GM19372 (cell line): ENCODE data around the gene ZNF529.
"Not testable (repeated sequence)": the region's sequence is repeated elsewhere in the genome, so short reads cannot be mapped to it uniquely, and the experiment has no call there.

ENCODE experiments used
- ATAC-seq: cut with Tn5 transposase; IDR thresholded peaks from one replicate; pipeline ENCODE4 v1.9.1; 2021; ENCODE audit warnings: mild to moderate bottlenecking, low read depth, moderate library complexity; ENCODE audit not compliant: unreplicated experiment

The ZNF529 gene

DNA sequence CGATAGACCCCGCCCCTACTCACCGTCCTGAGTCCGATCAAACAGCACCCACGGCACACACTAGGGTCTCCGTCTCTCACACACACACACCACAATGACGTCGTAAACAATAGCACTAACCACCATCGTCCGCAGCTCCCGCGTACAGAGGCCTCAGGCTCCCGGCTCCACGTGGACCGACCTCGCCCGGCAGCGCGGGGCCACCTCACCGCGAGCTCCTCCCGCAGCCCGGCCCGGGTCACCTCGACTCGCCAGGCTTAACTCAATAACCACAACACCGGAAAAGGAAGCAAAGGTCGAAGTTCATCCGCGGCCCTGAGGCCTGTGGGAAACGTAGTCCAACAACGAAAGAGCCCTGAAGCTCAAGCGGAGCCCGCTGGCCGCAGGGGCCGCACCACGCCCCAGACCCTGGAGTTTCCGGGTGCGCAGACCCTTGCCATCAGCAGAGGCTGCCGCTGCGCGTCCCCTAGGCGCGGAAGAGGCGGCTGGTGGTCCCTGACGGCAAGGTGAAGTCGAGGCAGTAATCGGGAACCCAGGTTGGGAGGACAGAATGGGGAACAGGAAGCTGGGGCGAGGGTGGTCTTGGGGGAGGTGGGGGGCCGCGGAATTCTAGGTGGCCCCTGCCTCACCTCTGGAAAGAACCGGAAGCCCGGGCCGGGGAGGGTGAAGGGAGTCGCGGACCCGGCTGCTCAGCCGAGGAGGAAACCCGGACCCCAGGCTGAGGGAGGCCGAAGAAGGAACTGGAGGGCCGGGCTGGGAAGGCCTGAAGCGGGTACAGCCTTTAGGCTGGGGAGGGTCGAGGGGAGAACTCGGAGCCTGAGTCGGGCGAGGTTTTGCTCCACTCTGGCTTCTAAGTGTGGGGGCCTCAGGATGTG is at the start of gene ZNF529:
Gene ZNF529 (minus strand): TSS at position 273 of the 875 bp plus-strand sequence. CDS start 946 bp downstream, outside the sequence.
- peak; percentile 90 for ATAC-seq

DNA sequence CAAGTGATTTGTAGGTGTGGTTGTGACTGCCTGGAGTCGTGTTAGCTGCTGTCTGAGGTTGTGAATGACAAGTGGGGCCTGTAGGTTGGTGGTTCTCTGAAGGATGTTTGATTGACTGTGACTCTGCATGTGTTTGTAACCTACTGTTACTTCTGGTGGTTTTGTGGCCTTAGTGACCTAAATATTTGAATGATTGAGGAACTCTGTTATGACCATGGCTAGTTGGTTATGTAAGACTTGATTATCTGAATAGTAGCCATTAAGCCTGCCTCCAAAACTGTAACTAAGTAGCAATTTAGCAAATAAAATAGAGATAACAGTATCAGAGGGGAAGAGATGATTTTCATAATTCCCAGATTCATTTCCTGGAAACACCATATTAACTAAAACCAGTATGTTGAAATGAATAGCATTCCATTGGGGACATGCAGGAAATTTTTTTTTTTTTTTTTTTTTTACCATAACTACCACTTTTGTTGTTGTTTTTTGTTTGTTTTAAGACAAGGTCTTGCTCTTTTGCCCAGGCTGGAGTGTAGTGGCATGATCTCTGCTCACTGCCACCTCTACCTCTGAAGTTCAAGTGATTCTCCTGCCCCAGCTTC is 32.9 kb upstream of the ZNF529 start:
- ATAC-seq = no peak

DNA sequence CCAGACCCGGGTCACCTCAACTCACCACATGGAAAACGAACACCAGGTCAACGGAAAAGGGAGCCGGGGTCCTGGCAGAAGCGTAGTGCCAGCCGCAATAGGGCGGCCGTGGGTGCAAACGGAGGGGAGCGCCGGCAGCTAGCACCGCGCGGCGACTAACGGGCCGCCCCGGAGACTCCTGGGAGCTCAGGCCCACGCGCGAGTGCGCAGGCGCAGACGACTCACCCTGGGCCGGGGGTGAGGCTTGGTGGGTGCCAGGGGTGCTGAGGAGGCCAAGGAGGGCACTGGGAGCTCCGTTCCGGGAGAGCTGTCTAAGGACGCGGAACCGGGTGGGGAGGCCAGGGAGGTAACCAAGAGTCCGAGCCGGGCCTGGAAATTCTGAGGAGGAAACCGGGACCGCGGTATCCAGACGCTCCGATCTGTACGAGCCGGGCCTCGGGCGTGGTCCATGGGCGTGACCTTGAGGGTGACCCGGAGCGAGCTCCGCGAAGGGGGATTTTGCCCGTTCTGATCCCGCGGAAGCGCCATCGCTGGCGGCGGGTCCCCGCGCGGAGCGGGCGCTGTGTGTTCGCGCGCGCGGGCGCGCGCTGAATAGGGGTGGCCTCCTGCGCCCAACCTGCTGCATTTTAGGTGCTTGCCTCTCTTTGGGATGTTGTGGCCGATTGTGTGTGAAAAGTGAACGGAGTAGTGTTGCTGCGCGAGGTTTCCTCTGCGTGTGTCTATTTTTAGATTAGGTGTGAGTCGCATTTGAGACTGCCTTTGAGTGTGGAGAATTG is 32.2 kb upstream of the ZNF529 start, which contains the start of gene ZNF382:
Gene ZNF382 (plus strand): TSS at position 213 of the 776 bp plus-strand sequence. CDS start 4,602 bp downstream, outside the sequence.
- ATAC-seq = peak; percentile 57

DNA sequence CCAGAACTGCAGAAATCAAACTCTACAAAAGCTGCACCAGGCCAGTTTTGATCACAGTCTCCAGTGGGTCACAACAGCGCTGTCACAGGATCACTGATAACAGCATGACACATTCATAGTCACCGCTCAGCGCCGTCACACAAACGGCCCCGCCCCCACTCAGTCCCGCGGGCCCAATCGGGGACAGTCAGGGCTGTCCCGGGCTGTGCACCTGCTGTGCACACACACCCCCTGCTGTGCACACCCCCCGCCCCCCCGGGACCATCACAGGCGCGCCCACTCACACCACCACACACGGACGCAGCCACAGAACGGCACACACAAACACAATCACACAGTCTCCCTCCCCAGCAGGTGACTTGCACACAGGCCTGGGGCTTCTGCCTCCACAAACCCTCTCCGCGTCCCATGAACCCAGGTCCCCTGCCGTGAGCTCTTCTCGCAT is 31.6 kb upstream of the ZNF529 start:
- ATAC-seq = peak; percentile 79

DNA sequence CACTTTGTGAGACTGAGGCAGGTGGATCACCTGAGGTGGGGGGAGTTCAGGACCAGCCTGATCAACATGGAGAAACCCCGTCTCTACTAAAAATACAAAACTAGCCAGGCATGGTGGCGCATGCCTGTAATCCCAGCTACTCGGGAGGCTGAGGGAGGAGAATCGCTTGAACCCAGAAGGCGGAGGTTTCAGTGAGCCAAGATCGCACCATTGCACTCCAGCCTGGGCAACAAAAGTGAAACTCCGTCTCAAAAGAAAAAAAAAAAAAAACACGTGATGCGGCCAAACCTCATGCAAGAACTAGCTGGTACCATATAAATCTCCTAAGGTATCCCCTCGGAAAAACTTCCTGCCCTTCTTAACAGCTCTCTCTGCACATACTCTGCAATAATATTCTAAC is 29.6 kb upstream of the ZNF529 start:
- ATAC-seq = not testable (repeated sequence)

DNA sequence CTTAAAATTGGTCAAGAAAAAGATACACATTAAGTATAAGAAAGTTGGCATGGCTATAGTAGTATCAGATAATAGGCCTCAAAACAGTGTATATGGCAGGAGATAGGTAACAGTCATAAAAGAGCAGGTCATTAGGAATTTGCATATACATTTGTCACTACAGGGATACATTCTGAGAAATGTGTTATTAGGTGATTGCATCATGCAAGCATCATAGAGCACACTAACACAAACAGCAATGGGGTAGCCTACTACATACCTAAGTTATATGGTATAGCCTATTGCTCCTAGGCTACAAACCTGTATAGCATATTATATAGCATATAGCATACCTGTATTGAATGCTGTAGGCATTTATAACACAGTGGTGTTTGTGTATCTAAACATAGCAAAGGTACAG is 6.2 kb upstream of the ZNF529 start:
- no peak for ATAC-seq

DNA sequence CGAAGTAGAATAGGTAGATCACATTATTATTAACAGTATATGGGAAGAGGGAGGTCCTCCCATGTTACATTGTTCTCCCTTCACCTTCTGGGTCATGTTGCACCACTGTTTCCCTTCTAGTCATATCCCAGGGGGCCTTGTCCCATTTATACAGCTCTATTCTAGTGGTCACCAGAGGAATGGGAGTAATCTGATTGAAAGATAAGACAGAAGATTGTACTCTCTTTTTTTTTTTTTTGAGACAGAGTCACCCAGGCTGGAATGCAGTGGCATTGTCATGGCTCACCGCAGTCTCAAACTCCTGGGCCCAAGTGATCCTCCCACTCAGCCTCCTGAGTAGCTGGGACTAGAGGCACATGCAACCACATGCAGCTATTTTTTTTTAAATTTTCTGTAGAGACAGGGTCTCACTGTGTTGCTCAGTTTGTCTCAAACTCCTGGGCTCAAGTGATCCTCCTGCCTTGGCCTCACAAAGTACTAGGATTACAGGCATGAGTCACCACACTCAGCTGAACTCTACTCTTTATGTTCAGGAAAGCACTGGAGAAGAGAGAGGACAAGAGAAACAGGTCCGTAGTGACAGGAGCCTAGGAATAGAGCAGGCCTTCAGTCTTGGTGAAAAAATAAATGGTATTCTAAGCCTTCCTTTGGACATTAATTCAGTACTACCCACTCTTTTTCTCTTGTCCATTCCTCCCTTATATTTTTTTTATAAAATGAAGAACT is 4.3 kb upstream of the ZNF529 start:
- ATAC-seq = no peak

DNA sequence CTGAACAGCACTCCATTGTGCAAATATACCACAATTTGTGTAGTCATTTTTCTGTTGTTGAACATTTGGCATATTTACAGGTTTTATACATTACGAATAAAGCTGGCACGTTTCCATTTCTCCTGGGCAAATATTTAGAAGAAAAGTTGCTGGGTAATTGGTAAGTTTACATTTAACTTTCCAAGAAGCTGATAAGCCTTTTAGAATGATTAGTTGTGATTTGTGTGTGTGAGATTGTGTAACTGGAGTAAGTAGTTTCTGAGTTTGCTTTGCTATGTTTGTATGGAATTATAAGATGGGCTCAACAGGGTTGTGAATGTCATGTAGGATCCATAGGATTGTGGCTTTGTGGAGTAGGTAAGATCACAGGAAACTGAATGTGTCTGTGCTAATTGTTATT is 1.6 kb upstream of the ZNF529 start:
- ATAC-seq = no peak

DNA sequence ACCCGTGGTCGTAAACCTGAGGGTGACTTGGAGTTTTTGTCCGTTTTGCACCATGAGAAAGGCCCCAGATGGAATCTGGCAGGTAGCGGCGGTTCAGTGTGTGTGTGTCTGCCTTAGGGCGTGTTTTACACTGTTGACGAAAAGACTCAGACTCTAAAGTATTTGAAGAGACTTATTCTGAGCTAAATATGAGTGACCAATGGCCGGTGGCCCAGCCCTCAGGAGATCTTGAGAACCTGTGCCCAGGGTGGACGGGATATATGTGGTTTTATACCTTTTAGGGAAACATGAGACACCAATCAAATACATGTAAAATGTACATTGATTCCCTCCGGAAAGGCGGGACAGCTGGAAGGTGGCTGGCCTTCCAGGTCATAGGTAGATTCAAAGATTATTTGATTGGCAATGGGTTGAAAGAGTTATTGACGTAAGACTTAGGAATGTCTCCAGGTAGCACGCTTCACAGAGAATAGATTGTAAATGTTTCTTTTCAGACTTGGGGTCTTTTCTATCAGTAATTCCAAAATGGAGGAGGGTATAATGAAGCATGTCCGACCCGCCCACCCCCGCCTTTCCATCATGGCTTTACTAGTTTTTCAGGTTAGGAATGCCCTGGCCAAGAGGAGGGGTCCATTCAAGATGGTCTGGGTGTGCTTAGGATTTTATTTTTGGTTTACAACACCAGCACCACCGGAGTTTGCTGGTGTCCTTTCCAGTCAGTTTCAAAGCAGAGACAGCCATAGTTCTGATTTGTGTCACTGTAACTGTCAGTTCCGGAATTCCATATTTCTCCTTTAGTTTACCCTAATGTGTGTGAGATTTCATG is 1.0 kb upstream of the ZNF529 start:
- no peak for ATAC-seq

DNA sequence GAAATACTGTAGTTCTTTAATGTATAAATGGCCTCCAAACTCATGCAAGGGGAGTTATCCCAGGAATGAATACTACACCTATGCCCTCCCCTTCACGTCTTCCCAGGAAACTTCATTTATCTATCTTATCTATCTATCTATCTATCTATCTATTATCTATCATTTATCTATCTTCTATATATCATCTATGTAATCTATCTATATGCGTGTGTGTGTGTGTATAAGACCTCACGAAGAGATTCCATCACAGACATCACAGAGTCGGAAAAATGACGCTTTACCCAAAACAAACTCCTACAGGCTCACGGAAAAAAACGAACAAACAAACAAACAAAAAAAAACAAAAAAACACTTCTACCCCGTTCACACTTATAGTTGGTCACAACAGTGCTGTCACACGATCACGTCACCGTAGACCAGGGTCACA is 486 bp downstream of the ZNF529 start:
- no peak for ATAC-seq

DNA sequence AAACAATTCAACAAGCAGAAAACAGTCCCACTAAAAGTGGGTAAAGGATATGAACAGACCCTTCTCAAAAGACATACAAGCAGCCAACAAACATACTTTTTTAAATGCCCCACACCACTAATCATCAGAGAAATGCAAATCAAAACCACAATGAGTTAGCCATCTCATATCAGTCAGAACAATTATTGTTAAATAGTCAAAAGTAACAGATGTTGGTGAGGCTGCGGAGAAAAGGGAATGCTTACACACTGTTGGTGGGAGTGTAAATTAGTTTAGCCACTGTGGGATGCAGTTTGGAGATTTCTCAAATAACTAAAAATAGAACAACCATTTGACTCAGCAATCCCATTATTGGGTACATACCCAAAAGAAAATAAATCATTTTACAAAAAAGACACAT is 8.7 kb downstream of the ZNF529 start:
- no peak for ATAC-seq

DNA sequence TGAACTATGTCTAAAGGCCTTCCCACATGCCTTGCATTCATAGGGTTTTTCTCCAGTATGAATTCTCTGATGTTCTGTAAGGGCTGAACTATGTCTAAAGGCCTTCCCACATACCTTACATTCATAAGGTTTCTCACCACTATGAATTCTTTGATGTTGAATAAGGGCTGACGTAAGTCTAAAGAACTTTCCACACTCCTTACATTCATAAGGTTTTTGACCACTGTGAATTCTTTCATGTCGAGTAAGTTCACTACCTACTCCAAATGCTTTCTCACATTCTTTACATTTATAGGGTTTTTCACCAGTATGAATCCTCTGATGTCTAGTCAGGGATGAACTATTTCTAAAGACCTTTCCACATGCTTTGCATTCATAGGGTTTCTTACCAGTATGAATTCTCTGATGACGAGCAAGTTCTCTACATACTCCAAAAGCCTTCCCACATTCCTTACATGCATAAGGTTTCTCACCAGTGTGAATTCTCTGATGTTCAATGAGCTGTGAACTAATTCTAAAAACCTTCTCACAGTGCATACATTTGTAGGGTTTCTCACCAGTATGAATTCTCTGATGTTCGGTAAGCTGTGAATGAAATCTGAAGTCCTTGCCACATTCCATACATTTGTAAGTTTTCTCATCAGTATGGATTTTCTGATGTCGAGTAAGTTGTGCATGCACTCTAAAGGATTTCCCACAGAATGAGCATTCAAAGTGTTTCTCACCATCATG is 25.9 kb downstream of the ZNF529 start:
- no peak for ATAC-seq

DNA sequence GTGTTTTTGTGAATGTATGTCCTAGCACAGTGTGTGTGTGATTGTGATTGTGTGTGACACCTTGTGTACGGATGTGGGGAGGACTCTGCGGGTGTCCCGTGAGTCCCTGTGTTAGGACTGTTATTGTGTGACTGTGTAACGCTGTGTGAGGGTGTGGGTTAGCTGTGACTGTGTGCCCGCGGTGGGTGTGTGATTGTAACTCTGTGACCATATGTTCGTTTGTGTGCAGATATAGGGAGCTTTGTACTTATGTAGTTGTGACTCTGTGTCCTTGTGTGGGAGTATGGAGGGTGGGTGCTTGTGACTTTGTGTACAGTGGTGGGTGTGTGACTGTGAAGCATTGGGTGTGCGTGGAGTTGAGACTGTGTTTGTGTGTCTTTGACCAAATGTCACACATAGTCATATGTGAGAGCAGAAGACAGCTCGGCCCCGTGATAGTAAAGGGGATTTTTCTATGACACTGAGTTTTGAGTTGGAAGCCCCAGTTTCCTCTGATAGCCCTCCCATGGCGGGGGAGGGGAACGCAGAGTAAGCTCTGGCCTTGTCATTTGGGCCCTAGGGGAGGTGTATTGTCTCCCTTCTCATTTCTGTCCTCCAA is 44.1 kb downstream of the ZNF529 start:
- ATAC-seq = peak; percentile 21

DNA sequence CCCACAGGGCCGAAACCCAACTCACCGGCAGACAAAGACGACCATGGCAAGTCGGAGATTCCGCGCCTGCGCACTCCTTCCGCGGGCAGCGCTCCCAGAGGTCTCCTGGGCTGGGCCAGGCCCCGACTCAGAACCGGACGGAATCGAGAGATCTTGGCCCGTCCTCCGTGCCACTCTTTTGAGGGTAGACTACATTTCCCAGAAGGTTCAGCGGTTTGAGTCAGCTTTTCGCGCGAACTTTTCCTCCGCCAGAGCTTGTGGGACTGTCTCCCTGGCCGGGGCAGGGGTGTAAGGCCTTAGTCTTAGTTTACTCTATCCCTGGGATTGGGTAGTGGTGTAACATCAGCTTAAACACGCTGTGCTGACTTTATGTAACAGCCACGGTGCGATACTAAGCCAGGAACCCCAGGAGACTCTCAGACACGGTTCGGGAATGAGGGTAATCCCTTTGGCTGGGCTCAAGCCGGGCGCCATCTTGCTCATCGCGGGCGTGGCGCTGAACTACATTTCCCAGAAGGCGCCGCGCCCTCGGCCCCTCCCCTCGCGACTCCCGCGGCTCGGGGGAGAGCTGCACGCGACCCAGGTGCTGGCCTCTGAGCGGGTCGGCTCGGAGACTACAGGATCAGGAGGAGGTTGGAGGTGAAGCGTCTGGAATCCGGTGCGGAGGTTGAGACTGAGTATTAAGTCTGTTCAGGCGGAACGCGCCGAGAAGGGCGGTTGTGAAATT is 44.7 kb downstream of the ZNF529 start, which contains the start of gene ZNF260:
Gene ZNF260 (minus strand): TSS at position 78 of the 727 bp plus-strand sequence. CDS start 13,033 bp downstream, outside the sequence.
- ATAC-seq = peak; percentile 85

DNA sequence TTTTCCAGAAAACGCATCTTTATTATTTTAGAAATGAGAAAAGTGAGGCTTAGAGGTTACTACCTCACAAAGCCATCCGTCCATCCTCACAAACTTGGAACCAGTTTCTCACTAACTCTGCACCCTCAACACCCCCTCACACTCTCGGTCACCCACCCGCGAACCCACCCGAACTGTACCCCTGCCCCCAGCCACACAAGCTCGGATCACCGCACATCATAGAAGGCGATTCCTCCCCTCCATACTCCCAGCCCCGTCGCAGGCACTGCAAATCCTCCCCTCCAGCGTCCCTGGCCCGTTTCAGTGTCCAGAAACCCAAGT is 45.3 kb downstream of the ZNF529 start:
- ATAC-seq = no peak

DNA sequence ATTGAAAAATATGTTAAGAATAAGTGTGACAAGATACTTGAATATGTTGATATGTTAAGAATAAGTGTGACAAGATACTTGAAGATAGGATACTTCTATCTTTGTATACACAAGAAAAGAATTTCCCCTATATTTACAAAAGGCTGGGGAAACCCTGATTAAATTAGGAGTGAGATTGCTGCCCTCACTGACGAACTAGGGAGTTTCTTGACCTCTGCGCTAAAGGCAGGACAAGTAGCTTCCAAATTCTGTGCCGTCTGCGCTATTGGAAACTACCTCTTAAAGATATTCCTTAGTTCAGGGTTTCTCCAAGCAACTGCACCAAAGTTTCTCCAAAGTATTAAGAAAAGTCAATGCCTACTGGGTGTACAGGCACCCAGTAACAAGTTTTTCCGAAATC is 45.8 kb downstream of the ZNF529 start:
- no peak for ATAC-seq

DNA sequence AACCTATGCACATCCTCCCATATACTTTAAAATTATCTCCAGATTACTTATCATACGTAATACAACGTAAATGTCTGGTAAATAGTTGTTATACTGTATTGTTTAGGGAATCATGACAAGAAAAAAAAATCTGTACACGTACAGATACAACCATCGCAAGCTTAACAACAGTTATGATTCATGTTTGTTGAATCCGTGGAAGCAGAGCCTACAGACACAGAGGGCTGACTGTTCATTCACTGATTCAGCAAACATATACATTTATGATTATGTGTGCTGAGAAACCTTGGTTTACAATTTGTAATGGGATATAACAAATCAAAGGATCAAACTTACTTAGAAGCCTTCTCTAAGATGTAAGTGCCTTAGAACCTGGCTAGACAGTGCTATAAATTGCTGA is 46.5 kb downstream of the ZNF529 start:
- no peak for ATAC-seq

DNA sequence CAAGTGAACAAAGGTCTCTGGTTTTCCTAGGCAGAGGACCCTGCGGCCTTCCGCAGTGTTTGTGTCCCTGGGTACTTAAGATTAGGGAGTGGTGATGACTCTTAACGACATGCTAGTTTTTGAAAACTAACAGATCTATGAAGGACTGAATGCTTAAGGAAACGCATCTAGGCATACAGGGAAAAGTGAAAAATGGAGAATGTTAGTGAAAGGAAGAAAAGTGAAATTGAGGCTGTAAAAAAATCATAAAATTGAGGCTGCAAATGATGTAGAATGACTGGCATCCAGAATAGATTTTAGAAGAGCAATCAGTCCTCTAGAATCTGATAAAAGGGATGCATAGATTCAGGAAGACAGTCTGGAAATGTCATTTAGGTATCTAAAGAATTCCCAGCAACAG is 48.5 kb downstream of the ZNF529 start:
- no peak for ATAC-seq
